Measurements from ENCODE around the gene DCDC2B. TPM values are rescaled to one million over a fixed set of nuclear protein-coding genes. Genes with fewer than 3 reads are reported as not detected.

DCDC2B gene
- total and polyA plus RNA-seq, 9 of the 15 experiments (the other 6 are each of a cell fraction or from before 2014, with no cell fraction given): not detected

DNA sequence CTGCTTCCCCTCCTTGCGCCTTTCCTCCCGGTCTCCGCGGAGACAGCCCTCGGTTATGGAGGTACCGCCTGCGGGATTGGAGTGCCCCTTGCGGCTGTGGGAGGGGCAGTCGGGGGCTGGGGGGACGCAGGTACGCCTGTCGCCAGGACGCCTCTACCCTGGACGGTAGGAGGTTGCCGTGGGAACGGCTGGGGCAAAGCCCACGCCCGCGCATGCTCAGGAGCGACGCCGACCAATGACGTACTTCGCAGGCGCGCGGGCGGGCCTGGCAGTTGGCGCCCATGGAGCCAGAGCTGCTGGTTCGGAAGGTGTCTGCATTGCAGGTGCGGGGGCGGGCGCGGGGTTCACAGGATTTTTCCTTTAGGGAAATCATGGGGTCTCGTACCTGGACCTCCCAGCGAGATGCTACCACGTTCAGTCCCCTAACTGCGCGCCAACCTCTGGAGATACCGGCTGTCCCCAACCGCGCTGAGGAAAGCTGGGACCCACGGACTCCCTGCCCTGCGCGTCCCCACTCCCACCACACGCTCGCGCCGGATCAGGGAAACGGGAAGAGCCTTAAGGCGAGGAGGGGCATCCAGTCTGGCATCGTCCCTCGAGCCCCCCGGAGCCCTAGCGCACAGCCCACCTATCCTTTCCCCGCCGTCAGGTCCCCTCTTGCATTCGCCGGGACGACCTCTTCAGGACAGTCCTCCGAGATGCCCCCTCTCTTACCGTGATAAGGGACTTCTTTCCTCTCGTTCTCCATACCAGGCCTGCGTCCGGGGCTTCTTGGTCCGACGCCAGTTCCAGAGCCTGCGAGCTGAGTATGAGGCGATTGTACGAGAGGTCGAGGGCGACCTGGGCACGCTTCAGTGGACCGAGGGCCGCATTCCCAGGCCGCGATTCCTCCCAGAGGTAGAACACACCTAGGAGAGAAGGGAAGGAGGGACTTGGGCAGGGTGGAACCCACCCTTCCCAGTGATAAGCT lies 3.2 kb upstream of the DCDC2B start, which contains the start of gene IQCC (continued):
- TF ChIP-seq, protein P1, sequence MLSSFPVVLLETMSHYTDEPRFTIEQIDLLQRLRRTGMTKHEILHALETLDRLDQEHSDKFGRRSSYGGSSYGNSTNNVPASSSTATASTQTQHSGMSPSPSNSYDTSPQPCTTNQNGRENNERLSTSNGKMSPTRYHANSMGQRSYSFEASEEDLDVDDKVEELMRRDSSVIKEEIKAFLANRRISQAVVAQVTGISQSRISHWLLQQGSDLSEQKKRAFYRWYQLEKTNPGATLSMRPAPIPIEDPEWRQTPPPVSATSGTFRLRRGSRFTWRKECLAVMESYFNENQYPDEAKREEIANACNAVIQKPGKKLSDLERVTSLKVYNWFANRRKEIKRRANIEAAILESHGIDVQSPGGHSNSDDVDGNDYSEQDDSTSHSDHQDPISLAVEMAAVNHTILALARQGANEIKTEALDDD (IDR thresholded peaks at IDR 0.05): no peak
- TF ChIP-seq E2F1 (CRISPR knock-in tag; IDR thresholded peaks at IDR 0.05) (peak; percentile 93), KAT8 (IDR thresholded peaks at IDR 0.05; ENCODE audit: low read depth) (no peak), MTA2 (IDR thresholded peaks at IDR 0.05; ENCODE audit: low read depth) (no peak), SRF (CRISPR knock-in tag; IDR thresholded peaks at IDR 0.05) (no peak), CEBPB (tag; IDR thresholded peaks at IDR 0.05) (no peak), NFE2L1 (tag; IDR thresholded peaks at IDR 0.05; ENCODE audit: borderline replicate concordance, low read depth) (no peak), MTA1 (IDR thresholded peaks at IDR 0.05; ENCODE audit: borderline replicate concordance) (peak; percentile 98), ZBED1 (IDR thresholded peaks at IDR 0.05) (peak; percentile 88; the same call in 1 of the 2 replicates), MECOM (CRISPR knock-in tag; IDR thresholded peaks at IDR 0.05) (no peak), BRD9 (IDR thresholded peaks at IDR 0.05; ENCODE audit: low read depth, partially characterized antibody) (no peak), HOXB6 (CRISPR knock-in tag; IDR thresholded peaks at IDR 0.05; ENCODE audit: borderline replicate concordance) (no peak), BCOR (IDR thresholded peaks at IDR 0.05) (no peak), ZNF778 (CRISPR knock-in tag; IDR thresholded peaks at IDR 0.05) (no peak), ZNF41 (CRISPR knock-in tag; conservative IDR thresholded peaks at IDR 0.05) (no peak), CBX8 (IDR thresholded peaks at IDR 0.05; ENCODE audit: borderline replicate concordance, extremely low read depth, low read depth, low read length, poor library complexity, severe bottlenecking) (no peak), EHMT2 (IDR thresholded peaks at IDR 0.05) (no peak), RBM15 (IDR thresholded peaks at IDR 0.05; ENCODE audit: insufficient read depth, low read length) (no peak)
- TF ChIP-seq, protein P2, sequence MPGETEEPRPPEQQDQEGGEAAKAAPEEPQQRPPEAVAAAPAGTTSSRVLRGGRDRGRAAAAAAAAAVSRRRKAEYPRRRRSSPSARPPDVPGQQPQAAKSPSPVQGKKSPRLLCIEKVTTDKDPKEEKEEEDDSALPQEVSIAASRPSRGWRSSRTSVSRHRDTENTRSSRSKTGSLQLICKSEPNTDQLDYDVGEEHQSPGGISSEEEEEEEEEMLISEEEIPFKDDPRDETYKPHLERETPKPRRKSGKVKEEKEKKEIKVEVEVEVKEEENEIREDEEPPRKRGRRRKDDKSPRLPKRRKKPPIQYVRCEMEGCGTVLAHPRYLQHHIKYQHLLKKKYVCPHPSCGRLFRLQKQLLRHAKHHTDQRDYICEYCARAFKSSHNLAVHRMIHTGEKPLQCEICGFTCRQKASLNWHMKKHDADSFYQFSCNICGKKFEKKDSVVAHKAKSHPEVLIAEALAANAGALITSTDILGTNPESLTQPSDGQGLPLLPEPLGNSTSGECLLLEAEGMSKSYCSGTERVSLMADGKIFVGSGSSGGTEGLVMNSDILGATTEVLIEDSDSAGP (CRISPR knock-in tag; IDR thresholded peaks at IDR 0.05): no peak
- TF ChIP-seq, protein P3, sequence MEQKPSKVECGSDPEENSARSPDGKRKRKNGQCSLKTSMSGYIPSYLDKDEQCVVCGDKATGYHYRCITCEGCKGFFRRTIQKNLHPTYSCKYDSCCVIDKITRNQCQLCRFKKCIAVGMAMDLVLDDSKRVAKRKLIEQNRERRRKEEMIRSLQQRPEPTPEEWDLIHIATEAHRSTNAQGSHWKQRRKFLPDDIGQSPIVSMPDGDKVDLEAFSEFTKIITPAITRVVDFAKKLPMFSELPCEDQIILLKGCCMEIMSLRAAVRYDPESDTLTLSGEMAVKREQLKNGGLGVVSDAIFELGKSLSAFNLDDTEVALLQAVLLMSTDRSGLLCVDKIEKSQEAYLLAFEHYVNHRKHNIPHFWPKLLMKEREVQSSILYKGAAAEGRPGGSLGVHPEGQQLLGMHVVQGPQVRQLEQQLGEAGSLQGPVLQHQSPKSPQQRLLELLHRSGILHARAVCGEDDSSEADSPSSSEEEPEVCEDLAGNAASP (IDR thresholded peaks at IDR 0.05): no peak

All from K562 (cell line).